GM19372 (cell line): ENCODE results near the gene POU2AF1.

Experiments
- ATAC-seq: cut with Tn5 transposase; IDR thresholded peaks from one replicate; pipeline ENCODE4 v1.9.1; 2021; ENCODE audit warnings: mild to moderate bottlenecking, low read depth, moderate library complexity; ENCODE audit not compliant: unreplicated experiment

The POU2AF1 gene

GRCh38 chr11:111351374-111352055 is 27.6 kb downstream of the POU2AF1 start:
- no peak for ATAC-seq

- no peak for ATAC-seq
Observed at GRCh38 chr11:111350811-111351210, 28.3 kb downstream of the POU2AF1 start.

- no peak for ATAC-seq
Observed at GRCh38 chr11:111349191-111349695, 29.8 kb downstream of the POU2AF1 start.

- no peak for ATAC-seq
Observed at GRCh38 chr11:111348147-111348546, 30.9 kb downstream of the POU2AF1 start.

GRCh38 chr11:111347723-111348115 is 31.4 kb downstream of the POU2AF1 start:
- ATAC-seq: no peak

- ATAC-seq: no peak
Observed at GRCh38 chr11:111347002-111347722, 31.9 kb downstream of the POU2AF1 start.

- no peak for ATAC-seq
Observed at GRCh38 chr11:111344032-111344431, 35.0 kb downstream of the POU2AF1 start.

GRCh38 chr11:111342329-111342728 is 36.7 kb downstream of the POU2AF1 start:
- ATAC-seq: no peak

- no peak for ATAC-seq
Observed at GRCh38 chr11:111339758-111340388, 39.2 kb downstream of the POU2AF1 start.

- ATAC-seq: no peak
Observed at GRCh38 chr11:111336582-111337256, 42.4 kb downstream of the POU2AF1 start.

- ATAC-seq: no peak
Observed at GRCh38 chr11:111336062-111336461, 43.0 kb downstream of the POU2AF1 start.

GRCh38 chr11:111335549-111335948 is 43.5 kb downstream of the POU2AF1 start:
- no peak for ATAC-seq

- no peak for ATAC-seq
Observed at GRCh38 chr11:111334532-111335502, 44.3 kb downstream of the POU2AF1 start.

- no peak for ATAC-seq
Observed at GRCh38 chr11:111331711-111332479, 47.2 kb downstream of the POU2AF1 start.

GRCh38 chr11:111330234-111330893 is 48.7 kb downstream of the POU2AF1 start:
- no peak for ATAC-seq

GRCh38 chr11:111329306-111330204 is 49.5 kb downstream of the POU2AF1 start:
- no peak for ATAC-seq

GRCh38 chr11:111327908-111328624 is 51.0 kb downstream of the POU2AF1 start:
- no peak for ATAC-seq
